HUES64 (cell line): Measurements from ENCODE around the gene CHN1.
A peak's percentile ranks its signal among the peaks of the same experiment; 100 is the strongest.

Experiments used
- H3K27ac ChIP-seq: 2 replicates; pipeline ENCODE4 v1.7.0; 2013; ENCODE audit warnings: low read depth, low read length, inconsistent platforms
- H3K27me3 ChIP-seq: 2 replicates; pipeline ENCODE4 v1.6.1; 2013; ENCODE audit warnings: mild to moderate bottlenecking, low read length; ENCODE audit not compliant: insufficient read depth
- H3K36me3 ChIP-seq: 2 replicates; pipeline ENCODE4 v1.6.1; 2013; ENCODE audit warnings: mild to moderate bottlenecking, low read length; ENCODE audit not compliant: insufficient read depth
- H3K4me1 ChIP-seq: 2 replicates; pipeline ENCODE4 v1.6.1; 2013; ENCODE audit warnings: mild to moderate bottlenecking, low read length, moderate library complexity; ENCODE audit not compliant: insufficient read depth
- H3K4me3 ChIP-seq: 2 replicates; pipeline ENCODE4 v1.5.1; 2013; ENCODE audit warnings: mild to moderate bottlenecking, low read length, moderate library complexity
- H3K9ac ChIP-seq: 2 replicates; pipeline ENCODE4 v1.6.1; 2013; ENCODE audit warnings: mild to moderate bottlenecking, low read depth, low read length
- H3K9me3 ChIP-seq: 2 replicates; pipeline ENCODE4 v1.6.1; 2013; ENCODE audit warnings: low read depth, low read length; ENCODE audit not compliant: insufficient read depth
- WGBS: fragments of 150-250, 120-280 bp; methylation state at CpG from one replicate; pipeline ENCODE4 v1.1.7; 2013; ENCODE audit warnings: missing lambda C conversion rate; 5-methylcytosine and 5-hydroxymethylcytosine counted together

CHN1 gene

DNA sequence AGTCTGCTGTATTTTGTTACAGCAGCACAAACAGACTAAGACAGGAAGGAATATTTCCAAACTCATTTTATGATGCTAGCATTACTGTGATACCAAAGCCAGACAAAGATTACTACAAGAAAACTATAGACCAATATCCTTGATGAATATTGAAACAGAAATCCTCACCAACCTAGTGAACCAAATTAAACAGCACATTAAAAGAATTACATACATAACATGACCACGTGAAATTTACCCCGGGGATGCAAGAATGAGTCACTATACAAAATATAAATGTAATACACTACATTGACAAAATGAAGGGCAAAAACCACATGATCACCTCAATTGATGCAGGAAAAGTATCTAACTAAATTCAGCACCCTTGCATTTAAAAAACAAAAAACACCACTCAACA is 112.6 kb downstream of the CHN1 start:
- H3K9ac ChIP-seq, result no peak overlapping the region
- no peak overlapping the region for H3K4me3 ChIP-seq
- no peaks in the 10 kb centered on the region for H3K27me3 ChIP-seq
- no peaks in the 10 kb centered on the region for H3K9me3 ChIP-seq
- H3K4me1 ChIP-seq, result peaks cover 18% of the 10 kb centered on the region
- peaks cover 5% of the 10 kb centered on the region; the same call in 1 of the 2 replicates for H3K36me3 ChIP-seq
- H3K27ac ChIP-seq, result no peak overlapping the region
- WGBS, result 94% methylated on average over 2 of the region's 2 CpGs

DNA sequence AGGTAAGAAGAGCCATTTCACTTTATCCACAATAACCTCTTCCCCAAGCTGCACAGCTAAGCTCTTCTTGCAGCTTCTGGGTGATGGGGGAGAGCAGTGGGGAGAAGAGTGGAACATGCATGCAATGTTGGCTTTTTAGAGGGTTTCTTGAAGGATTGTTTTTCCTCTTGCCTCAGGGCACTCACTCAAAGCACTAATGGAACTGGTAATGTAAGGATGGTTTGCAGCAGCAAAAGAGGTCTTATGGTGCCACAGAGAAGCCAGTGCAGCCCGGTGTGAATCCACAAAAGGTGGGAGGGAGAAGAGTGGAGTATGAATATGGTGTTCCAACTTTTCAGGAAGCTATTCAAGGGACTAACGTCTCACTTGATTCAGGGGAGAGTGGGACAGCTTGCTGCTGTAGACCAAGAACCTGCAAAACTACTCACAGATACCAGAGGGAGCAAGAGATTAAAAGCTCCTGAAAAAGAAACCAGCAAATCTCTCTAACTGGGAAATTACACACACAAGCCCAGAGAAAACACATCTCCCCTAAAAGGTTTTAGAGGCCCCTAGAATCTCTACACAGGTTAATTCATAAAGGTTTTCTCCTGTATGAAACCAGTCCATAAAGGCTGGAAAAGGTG is 116.4 kb downstream of the CHN1 start:
- 38% methylated on average over 2 of the region's 2 CpGs for WGBS
- H3K4me1 ChIP-seq, result peaks cover 18% of the 10 kb centered on the region

DNA sequence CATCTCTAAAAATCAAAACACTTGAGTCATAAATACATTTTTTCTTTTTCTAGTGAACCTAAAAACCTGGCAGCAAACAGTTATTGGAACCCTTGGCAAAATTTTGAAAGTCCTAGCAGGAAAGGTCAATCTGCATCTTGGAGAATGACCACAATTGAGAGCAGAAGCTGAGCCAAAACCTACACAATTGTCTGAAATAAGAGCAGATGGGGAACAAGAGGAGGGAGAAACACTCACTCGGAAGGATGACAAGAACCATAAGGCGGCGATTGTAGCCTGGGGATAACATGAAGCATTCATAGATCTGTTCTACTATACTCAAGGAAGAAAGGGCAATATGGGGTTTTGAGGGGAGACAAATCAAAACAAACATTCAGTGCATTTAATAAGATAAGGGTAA is 117.0 kb downstream of the CHN1 start:
- Histone ChIP-seq H3K36me3 (no peaks in the 10 kb centered on the region), H3K4me1 (peaks cover 23% of the 10 kb centered on the region), H3K9ac (no peak overlapping the region), H3K27ac (no peak overlapping the region), H3K9me3 (no peaks in the 10 kb centered on the region), H3K27me3 (no peaks in the 10 kb centered on the region), H3K4me3 (no peak overlapping the region)
- 100% methylated on average over 3 of the region's 3 CpGs for WGBS

More for the DNA sequence above, 116.4 kb downstream of the CHN1 start:
- Histone ChIP-seq H3K4me3 (no peak overlapping the region), H3K27ac (peak overlapping the region; percentile 7), H3K27me3 (no peaks in the 10 kb centered on the region), H3K36me3 (no peaks in the 10 kb centered on the region), H3K9me3 (no peaks in the 10 kb centered on the region), H3K9ac (no peak overlapping the region)

DNA sequence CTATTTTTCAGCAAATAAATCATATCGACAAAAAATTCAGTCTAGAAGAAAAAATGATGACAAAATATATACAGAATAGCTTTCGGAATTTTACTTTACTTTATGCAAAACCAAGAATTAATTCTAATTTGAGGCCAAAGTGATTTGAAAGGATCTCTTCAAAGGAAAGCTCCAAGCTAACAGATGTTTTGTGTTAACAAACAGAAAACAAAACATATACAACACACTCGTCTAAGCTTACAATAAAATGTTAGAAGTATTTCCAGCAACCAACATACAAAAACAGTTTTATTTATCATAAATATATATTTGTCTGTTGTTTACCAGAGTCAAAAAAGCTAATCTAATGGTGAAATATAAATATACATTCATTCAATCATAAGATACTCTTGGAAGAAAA is 122.8 kb downstream of the CHN1 start:
- no peaks in the 10 kb centered on the region for H3K9me3 ChIP-seq
- no peak overlapping the region for H3K27ac ChIP-seq
- H3K36me3 ChIP-seq, result peaks cover 3% of the 10 kb centered on the region
- no peak overlapping the region for H3K9ac ChIP-seq
- 100% methylated on average over 1 of the region's 3 CpGs for WGBS
- no peaks in the 10 kb centered on the region for H3K27me3 ChIP-seq
- peaks cover 38% of the 10 kb centered on the region for H3K4me1 ChIP-seq
- H3K4me3 ChIP-seq, result no peak overlapping the region

DNA sequence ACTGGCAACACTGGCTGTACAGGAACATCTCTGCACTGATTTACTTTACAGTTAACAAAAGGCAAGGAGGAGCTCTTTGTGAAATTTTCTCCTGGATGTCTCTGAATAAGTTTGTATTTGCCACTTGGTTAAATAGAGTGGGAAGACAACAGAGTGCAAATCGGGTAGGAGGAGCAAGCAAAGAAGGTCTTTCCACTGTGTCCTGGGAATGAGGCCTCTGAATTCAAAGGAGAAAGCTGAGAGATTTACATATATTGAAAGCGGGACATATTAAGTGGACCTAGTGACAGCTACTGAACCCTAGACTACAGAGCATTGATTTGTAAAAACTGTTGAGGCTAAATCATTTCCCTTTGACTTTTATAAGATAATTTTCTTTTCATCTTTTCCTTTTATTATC is 123.5 kb downstream of the CHN1 start:
- Histone ChIP-seq H3K9me3 (no peaks in the 10 kb centered on the region), H3K36me3 (peaks cover 3% of the 10 kb centered on the region), H3K27me3 (no peaks in the 10 kb centered on the region), H3K9ac (no peak overlapping the region), H3K4me1 (peaks cover 38% of the 10 kb centered on the region), H3K27ac (peak overlapping the region; percentile 29; the same call in 1 of the 2 replicates), H3K4me3 (no peak overlapping the region)
- 27% methylated on average over 2 of the region's 2 CpGs for WGBS

DNA sequence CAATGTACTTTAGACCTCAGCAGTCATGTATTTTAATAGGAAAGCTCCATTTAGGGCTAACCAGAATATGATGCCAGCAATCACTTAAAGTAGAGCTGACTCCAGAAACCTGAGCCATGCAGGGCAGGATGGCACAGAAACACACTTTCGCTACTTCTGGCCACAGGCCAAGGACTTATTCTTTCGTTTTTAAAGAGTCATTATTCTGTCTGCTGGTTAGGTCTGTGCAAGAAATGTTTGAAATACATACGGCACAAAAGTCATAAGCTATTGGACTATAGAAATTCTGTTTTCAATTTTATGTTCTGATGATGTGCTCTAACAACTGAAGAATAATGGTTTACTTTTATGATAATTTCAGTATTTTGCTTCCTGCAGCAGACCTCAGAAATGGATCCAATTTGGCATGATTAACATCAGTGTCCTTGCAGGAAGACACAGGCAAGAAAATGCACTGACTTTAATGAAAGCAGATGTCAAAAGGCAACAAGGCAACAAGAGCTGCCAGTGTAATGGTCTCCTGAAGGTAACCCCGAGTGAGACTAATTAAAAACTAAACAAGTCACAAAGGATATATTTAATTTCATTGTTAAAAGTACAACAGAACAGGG is 126.5 kb downstream of the CHN1 start:
- no peak overlapping the region for H3K4me3 ChIP-seq
- H3K36me3 ChIP-seq, result peaks cover 10% of the 10 kb centered on the region
- H3K9ac ChIP-seq, result no peak overlapping the region
- H3K27me3 ChIP-seq, result no peaks in the 10 kb centered on the region
- H3K4me1 ChIP-seq, result peaks cover 45% of the 10 kb centered on the region
- no peak overlapping the region for H3K27ac ChIP-seq
- no peaks in the 10 kb centered on the region for H3K9me3 ChIP-seq
- WGBS, result 93% methylated on average over 4 of the region's 4 CpGs

DNA sequence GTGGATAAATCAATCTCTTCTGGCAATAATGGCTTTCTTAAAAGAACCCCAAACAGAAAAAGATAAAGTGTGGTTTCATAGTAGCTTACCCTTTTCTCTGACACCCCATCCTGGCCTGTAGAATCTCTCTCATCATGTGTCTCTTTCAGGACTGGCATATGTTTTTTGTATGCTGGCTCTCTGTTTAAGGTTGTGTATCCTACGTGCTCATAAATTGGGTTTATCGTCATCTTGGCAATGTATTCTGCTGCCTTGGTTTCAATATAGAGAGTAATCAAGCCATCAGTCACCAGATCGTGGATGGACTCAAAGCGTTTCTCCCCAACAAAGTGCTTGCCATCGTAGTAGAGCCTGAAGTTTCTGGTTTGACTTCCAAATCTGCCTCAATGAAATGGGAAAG is 127.4 kb downstream of the CHN1 start:
- H3K27ac ChIP-seq, result no peak overlapping the region
- H3K27me3 ChIP-seq, result no peaks in the 10 kb centered on the region
- no peaks in the 10 kb centered on the region for H3K9me3 ChIP-seq
- H3K4me3 ChIP-seq, result no peak overlapping the region
- peaks cover 44% of the 10 kb centered on the region for H3K4me1 ChIP-seq
- 96% methylated on average over 5 of the region's 5 CpGs for WGBS
- peaks cover 10% of the 10 kb centered on the region for H3K36me3 ChIP-seq
- no peak overlapping the region for H3K9ac ChIP-seq

DNA sequence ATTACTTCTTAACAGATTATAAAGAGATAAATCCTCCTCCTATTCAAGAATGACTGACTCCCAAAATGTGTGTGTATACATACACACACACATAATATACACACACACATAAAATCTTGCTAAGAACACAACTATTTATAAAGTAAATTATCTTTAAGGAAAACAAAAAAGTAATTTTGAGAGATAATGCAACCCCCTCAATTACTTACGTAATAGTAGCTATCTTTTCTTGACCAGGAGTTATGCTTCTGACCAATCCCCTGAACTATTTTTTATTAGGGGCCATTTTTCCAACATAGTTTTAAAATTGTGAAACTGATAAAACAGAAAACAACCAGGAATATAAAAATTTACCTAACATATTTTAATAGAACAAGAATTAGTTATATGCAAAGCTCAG is 127.9 kb downstream of the CHN1 start:
- no CpG with 5 or more reads among the region's 1 CpG for WGBS
- H3K27me3 ChIP-seq, result no peaks in the 10 kb centered on the region
- H3K9ac ChIP-seq, result no peak overlapping the region
- H3K4me3 ChIP-seq, result no peak overlapping the region
- peaks cover 39% of the 10 kb centered on the region for H3K4me1 ChIP-seq
- H3K9me3 ChIP-seq, result no peaks in the 10 kb centered on the region
- H3K36me3 ChIP-seq, result peaks cover 10% of the 10 kb centered on the region
- H3K27ac ChIP-seq, result no peak overlapping the region

DNA sequence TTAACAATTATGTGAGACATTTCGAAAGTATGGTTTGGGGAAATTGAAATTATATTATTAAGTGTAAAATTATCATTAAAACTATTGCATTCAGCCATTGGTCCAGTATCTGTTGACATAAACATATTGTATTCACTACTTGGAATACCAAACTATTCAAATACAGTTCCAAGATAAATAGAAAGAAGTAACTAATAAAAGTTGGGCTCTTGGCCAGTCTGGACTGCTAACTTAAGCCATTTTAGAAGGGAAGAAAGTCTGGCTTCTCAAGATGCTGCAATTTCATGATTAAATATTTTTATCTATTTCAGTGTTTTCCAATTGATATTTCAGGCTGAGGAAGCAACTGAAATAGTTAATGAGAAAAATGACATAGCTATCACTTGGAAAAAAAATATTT is 131.1 kb downstream of the CHN1 start:
- no CpG with 5 or more reads among the region's 1 CpG for WGBS

DNA sequence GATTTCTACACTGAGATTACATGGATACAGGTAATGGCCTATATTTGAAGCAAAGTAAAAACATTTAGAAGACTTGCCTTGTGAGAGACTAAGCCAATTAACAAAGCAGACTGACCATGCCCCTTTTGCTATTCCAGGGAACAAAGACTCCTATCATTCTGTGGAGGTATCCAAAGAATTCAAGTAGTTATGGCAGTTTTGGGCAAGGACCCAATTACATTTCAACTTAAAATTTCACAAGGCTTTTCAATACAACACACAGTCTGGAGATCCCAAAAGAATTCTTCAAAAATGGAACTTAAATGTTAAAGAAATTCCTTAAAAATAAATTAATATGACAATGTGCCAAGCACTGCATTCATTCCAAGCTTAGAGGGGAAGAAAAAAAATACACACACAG is 131.7 kb downstream of the CHN1 start:
- H3K27ac ChIP-seq, result peak overlapping the region; percentile 7

More for the DNA sequence above, 131.1 kb downstream of the CHN1 start:
- Histone ChIP-seq H3K9ac (no peak overlapping the region), H3K27me3 (no peaks in the 10 kb centered on the region), H3K9me3 (no peaks in the 10 kb centered on the region), H3K36me3 (peaks cover 20% of the 10 kb centered on the region), H3K4me3 (no peak overlapping the region), H3K27ac (no peak overlapping the region), H3K4me1 (peaks cover 29% of the 10 kb centered on the region)

DNA sequence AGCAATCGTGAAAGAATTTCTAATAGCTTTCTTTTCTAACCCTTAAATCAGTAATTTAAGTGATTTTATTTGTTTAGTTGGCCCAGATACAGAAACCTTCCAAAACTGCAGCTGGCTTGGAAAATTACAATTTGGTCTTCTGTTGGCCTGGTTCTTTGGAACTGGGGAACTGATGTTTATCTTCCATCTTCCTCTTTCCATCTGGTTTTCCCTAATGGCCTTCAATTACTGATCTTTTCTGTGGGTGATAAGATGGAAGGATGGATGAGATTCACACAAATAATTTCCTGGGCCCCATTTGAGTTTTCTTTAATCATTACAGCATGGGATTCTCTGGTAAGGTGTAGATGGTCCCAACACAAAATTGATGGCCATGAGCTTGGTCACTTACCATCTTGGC is 134.4 kb downstream of the CHN1 start:
- no peaks in the 10 kb centered on the region for H3K9me3 ChIP-seq
- H3K4me1 ChIP-seq, result peaks cover 54% of the 10 kb centered on the region
- no peak overlapping the region for H3K27ac ChIP-seq
- no peak overlapping the region for H3K9ac ChIP-seq
- WGBS, result no CpG with 5 or more reads among the region's 1 CpG
- no peaks in the 10 kb centered on the region for H3K27me3 ChIP-seq
- no peak overlapping the region for H3K4me3 ChIP-seq
- peaks cover 17% of the 10 kb centered on the region; the same call in 1 of the 2 replicates for H3K36me3 ChIP-seq

More for the DNA sequence above, 131.7 kb downstream of the CHN1 start:
- Histone ChIP-seq H3K4me3 (no peak overlapping the region), H3K4me1 (peaks cover 31% of the 10 kb centered on the region), H3K9me3 (no peaks in the 10 kb centered on the region), H3K9ac (no peak overlapping the region), H3K36me3 (peaks cover 20% of the 10 kb centered on the region), H3K27me3 (no peaks in the 10 kb centered on the region)
